Stimulated activated CD8-positive, alpha-beta memory T cell treated with anti-CD3 and anti-CD28 coated beads, Interleukin-4, amount 100 ng/mL, for 24 hours (primary cell): ENCODE results near the gene RAB3GAP1.

Experiments used
- DNase-seq: peaks from one replicate; pipeline ENCODE4 v3.0.0-alpha.2; 2020; ENCODE audit warnings: low read depth

The RAB3GAP1 gene

GRCh38 chr2:135164431-135164830 is 112.3 kb downstream of the RAB3GAP1 start:
- DNase-seq = no peak

DNA sequence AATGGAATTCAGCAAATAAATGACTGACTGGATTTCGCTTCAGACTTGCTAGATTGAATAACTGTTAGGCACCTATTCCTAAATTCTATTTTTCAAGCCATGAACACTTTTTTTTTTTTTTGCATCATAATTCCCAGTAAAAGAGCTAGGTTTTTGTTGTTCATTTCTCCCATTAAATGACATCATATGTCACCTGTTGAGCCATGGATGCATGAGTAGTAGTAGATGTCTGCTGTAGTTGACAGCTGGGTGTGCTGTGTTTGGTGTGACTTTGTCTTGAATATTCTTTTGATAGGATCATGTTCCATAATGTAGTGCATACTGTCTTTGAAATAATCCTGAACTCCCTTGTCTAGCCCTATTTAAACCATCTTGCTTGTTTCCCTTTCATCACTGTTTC is 115.2 kb downstream of the RAB3GAP1 start:
- DNase-seq = no peak

GRCh38 chr2:135168204-135168856 is 116.2 kb downstream of the RAB3GAP1 start:
- no peak for DNase-seq

DNA sequence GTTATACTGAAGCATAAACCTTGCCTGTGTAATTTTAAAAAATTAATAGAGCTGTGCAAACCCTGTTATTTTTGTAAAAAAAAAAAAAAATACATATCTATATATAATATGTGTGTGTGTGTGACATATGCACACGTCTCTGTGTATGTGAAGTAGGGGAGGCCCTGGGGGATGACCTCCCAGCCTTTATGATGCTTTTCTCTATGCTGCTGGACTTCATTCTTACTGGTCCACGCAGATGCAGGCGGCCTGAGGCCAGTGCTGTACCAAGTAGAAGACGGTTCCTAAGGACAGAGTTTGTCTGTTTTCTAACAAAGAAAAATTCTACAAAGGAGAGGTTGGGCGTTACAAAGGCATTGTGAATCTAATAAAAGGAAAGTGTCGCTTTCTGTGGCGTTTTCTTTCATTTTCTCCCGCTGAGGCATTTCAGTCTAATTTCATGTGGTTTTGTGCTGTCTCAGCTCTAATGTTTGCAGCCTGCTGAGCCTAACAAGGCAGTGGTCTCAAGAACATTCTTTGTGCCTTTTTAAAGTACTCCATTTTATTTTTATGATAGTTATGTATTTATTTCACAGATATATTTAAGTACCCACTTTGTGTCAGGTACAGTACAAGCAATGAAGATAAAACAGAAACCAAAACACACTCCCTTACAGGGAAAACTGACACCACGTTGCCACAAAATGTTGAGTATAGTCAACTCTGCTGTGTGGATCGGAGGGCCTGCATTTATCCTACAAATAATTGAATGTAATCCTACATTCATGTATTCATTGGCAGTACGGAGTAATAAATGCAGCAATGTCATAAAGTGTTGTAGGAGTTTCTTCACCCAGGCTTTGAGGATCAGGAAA is 118.0 kb downstream of the RAB3GAP1 start:
- no peak for DNase-seq

- DNase-seq = no peak
These were observed 122.1 kb downstream of the RAB3GAP1 start for GRCh38 chr2:135174049-135174809.

GRCh38 chr2:135174810-135175093 is 122.7 kb downstream of the RAB3GAP1 start:
- no peak for DNase-seq

GRCh38 chr2:135175177-135175576 is 123.1 kb downstream of the RAB3GAP1 start:
- DNase-seq = no peak

- DNase-seq = no peak
These were observed 127.6 kb downstream of the RAB3GAP1 start for GRCh38 chr2:135179689-135180088.

DNA sequence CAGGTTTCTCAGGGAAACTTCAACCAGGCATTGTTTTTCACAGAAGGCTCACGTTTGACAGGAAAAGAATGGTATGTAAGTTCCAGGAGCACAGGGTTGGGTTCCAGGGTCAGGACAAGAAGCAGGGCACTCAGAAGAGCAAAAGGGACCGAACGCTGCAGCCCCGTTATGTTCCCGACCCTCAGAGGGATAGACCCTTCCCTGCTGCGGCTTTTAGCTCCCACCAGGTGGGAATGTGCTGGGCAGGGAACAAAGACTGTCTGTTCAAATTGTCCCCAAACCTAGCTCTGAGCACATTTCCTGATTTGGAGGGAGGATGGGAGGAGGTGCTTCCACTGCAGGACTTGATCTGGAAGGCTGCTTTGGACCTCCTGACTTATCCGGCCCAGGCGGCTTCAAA is 130.1 kb downstream of the RAB3GAP1 start:
- DNase-seq = no peak

DNA sequence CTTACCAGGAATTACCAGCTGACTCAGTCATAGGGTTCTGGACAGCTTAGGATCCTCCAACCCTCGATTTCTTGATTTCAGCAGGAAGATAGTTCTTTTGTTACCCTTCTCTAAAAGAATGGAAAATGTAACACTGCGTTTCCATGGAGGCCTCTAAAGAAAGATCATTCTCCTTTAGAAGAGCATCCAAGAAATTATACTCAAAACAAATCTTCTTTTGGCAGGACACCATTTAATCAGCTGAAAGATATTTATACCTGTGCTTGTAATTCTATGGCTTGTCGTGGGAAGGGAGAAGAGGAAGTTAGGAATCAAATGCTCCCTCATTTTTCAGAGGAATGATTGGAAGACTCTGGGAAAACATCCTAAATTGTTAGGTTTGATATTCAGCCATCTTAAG is 130.5 kb downstream of the RAB3GAP1 start:
- no peak for DNase-seq

DNA sequence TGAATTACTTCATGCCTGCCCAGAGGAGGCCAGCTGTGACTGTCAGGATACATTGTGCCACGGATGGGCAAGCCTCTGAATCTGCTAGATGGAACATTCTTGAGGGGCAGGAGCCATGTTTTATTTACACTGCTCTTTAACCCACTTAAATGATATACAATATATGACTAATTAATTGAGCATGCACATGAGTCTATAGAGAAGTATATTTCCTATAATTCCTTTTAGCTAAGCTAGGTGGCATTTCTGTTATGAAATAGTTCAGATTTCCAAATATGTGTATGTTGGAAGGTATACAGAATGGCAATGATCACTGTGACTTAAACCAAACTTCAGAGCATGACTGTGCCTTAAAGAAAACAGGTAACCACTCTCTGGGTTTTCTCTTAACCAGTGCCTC is 131.7 kb downstream of the RAB3GAP1 start:
- DNase-seq = no peak

DNA sequence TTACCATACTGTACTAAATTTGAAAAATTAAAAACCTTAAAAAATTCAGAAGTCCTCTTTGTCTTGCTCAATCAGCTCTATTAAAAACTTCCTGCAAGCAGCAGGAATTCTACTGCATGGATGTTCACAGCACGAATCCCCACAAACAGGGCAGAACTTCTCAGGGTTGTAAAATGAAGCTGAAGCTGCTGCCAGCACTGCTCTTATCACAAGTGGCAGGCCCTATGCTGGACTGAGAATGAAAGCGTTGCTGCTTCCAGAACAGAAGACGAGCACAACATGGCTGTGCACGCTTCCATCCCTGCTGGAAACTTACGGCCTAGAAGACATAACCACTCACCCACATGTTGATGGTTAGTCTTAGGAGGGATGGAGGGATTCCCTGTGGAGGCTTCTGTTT is 134.0 kb downstream of the RAB3GAP1 start:
- DNase-seq = no peak

DNA sequence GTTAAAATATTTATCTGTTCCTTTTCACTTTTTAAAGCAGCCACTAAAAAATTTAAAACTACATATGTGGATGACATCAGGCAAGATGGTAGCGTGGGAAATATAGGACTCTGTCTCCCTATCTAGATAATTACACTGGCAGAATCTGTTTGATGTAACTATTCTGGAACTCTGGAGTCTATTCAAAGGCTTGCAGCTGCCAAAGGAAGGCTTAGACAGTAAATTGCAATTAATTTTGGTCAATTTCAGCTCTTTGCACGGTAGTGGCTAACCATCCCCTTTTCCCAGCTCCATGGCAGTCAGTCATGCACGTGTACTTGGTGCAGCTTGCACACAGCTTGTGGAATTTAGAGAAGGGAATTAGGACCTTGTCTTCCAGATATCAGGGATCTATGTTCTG is 135.2 kb downstream of the RAB3GAP1 start:
- no peak for DNase-seq

DNA sequence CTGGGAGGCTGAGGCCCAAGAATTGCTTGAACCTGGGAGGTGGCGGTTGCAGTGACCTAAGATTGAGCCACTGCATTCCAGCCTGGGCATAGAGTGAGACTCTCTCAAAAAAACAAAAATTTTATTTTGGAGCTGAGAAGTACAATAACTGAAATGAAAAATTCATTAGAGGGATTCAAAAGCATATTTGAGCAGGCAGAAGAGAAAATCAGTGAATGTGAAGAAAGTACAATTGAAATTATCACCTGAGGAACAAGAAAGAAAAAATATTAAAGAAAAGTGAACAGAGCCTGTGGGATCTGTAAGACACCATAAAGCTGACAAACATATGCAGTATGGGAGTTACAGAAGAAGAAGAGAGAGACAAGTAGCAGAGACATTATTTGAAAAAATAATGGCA is 137.1 kb downstream of the RAB3GAP1 start:
- DNase-seq = no peak

- no peak for DNase-seq
These were observed 138.7 kb downstream of the RAB3GAP1 start for GRCh38 chr2:135190799-135191198.

GRCh38 chr2:135198481-135198880 is 146.4 kb downstream of the RAB3GAP1 start:
- DNase-seq = no peak

GRCh38 chr2:135202751-135203150 is 150.7 kb downstream of the RAB3GAP1 start:
- DNase-seq = no peak

- DNase-seq = no peak
These were observed 151.9 kb downstream of the RAB3GAP1 start for GRCh38 chr2:135203944-135204343.

DNA sequence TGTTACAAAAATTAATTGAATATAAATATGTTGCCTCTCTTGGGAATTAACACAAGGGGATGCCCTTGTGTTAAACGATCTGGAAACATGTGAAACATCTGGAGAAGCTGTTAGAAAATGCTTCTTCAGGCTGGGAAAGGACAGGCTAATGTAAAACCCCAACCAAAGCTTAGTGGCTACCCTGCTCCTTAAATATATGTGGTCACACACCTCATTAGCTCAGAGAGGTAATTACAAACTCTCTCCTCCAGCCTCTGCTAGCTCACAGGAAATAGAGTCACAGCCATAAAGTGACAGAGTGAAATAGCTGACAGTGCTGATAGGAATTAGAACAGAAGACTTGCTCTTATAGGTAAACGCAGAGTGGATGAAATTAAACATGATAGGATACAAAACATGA is 155.9 kb downstream of the RAB3GAP1 start:
- no peak for DNase-seq

GRCh38 chr2:135212757-135213156 is 160.7 kb downstream of the RAB3GAP1 start:
- no peak for DNase-seq

DNA sequence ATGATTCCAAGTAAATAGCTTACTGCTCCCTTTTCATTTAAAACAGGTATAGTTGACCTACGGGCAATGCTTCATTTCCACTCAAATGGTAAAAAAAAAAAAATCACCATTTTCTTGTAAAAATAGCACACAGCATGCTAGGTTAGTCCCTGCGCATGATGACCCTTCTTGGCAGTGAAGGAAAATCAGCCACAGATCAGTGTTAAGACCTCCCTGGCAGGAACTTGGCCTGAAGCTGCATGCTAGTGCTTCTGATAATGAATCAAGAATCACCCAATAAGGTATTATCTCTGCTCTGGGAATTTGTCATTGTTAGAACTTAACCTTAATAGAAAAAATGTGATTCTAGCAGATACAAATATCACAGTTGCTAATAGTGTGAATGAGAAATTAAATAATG is 166.3 kb downstream of the RAB3GAP1 start:
- DNase-seq = no peak

- no peak for DNase-seq
These were observed 167.1 kb downstream of the RAB3GAP1 start for GRCh38 chr2:135219226-135219625.
